ENCODE results near the gene RNF182.

DNA sequence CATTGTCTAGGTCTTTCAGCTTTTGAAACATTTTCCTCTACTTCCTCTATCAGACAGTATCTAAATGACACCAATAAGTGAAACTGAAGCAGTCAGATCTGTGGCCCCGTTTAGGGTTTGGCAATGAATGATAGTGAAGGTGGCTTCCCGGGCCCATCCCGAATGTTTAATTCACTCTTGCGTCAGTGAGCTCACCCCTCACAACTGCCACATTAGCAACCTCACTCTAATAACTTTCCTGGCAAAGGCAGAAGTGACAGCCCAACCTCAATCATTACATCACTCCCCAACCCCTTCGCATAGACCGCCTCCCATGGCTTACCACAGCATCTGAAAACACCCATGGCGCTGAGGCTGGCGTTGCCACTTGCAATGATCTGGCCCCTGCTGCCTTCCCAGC is 100.4 kb downstream of the RNF182 start:
- TF ChIP-seq, protein P1, sequence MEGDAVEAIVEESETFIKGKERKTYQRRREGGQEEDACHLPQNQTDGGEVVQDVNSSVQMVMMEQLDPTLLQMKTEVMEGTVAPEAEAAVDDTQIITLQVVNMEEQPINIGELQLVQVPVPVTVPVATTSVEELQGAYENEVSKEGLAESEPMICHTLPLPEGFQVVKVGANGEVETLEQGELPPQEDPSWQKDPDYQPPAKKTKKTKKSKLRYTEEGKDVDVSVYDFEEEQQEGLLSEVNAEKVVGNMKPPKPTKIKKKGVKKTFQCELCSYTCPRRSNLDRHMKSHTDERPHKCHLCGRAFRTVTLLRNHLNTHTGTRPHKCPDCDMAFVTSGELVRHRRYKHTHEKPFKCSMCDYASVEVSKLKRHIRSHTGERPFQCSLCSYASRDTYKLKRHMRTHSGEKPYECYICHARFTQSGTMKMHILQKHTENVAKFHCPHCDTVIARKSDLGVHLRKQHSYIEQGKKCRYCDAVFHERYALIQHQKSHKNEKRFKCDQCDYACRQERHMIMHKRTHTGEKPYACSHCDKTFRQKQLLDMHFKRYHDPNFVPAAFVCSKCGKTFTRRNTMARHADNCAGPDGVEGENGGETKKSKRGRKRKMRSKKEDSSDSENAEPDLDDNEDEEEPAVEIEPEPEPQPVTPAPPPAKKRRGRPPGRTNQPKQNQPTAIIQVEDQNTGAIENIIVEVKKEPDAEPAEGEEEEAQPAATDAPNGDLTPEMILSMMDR (conservative IDR thresholded peaks at IDR 0.05 in 1 of 2, IDR thresholded peaks at IDR 0.05 in 1 of 2; ENCODE audit: low read depth in 1 of 2, low read length in 2 of 2): no peak
- TF ChIP-seq EZH2 (IDR thresholded peaks at IDR 0.05; ENCODE audit: low read length, missing control alignments): no peak
